Ammon's horn (tissue), 1 donor: ENCODE data around the gene MXD1.

Source experiments
- DNase-seq: peaks from one replicate; pipeline ENCODE4 v3.0.0-alpha.2; 2016; ENCODE audit warnings: low spot score

The MXD1 gene

GRCh38 chr2:69952336-69953115 is 37.6 kb downstream of the MXD1 start:
- DNase-seq: no peak

- DNase-seq: no peak
Observed at GRCh38 chr2:69954084-69954483, 39.2 kb downstream of the MXD1 start.

GRCh38 chr2:69955029-69955428 is 40.1 kb downstream of the MXD1 start:
- DNase-seq: no peak

- no peak for DNase-seq
Observed at GRCh38 chr2:69956475-69956979, 41.6 kb downstream of the MXD1 start.

GRCh38 chr2:69957965-69958364 is 43.1 kb downstream of the MXD1 start:
- no peak for DNase-seq

GRCh38 chr2:69958480-69958879 is 43.6 kb downstream of the MXD1 start:
- no peak for DNase-seq

- DNase-seq: no peak
Observed at GRCh38 chr2:69959425-69959824, 44.5 kb downstream of the MXD1 start.

GRCh38 chr2:69960821-69961220 is 45.9 kb downstream of the MXD1 start:
- no peak for DNase-seq

GRCh38 chr2:69961496-69961895 is 46.6 kb downstream of the MXD1 start, which contains the start of gene ASPRV1:
ASPRV1 (minus strand) TSS chr2:69961631; CDS start chr2:69961436, 195 bp downstream.
- DNase-seq: peak; percentile 88

GRCh38 chr2:69962986-69963730 is 48.2 kb downstream of the MXD1 start:
- no peak for DNase-seq

- DNase-seq: no peak
Observed at GRCh38 chr2:69964353-69964841, 49.5 kb downstream of the MXD1 start.

- no peak for DNase-seq
Observed at GRCh38 chr2:69965756-69966445, 51.0 kb downstream of the MXD1 start.

- no peak for DNase-seq
Observed at GRCh38 chr2:69966496-69966895, 51.6 kb downstream of the MXD1 start.

- no peak for DNase-seq
Observed at GRCh38 chr2:69968609-69969008, 53.7 kb downstream of the MXD1 start.

GRCh38 chr2:69969126-69969983 is 54.4 kb downstream of the MXD1 start:
- no peak for DNase-seq

GRCh38 chr2:69969991-69970390 is 55.1 kb downstream of the MXD1 start:
- no peak for DNase-seq

GRCh38 chr2:69972822-69973221 is 57.9 kb downstream of the MXD1 start:
- DNase-seq: no peak

GRCh38 chr2:69973335-69973735 is 58.4 kb downstream of the MXD1 start:
- DNase-seq: no peak

GRCh38 chr2:69975136-69975852 is 60.4 kb downstream of the MXD1 start:
- DNase-seq: no peak

GRCh38 chr2:69975853-69976462 is 61.0 kb downstream of the MXD1 start:
- DNase-seq: no peak
